ENCODE measurements around the gene STEAP4. TPM values are rescaled to one million over a fixed set of nuclear protein-coding genes. Genes with fewer than 3 reads are reported as not detected.

STEAP4 gene
- total and polyA plus RNA-seq, 9 of the 15 experiments (the other 6 are each of a cell fraction or from before 2014, with no cell fraction given), result 0.07 TPM; not detected in 8

GRCh38 chr7:88229302-88229995 lies 77.2 kb downstream of the STEAP4 start:
- POLR2A ChIA-PET, result interaction anchor here (1.2 kb wide), 1 partner anchor 11 kb away, joined by 3 read pairs; no protein-coding TSS in a partner anchor
- no peaks in the 10 kb centered on the region for H3K9me1 ChIP-seq (ENCODE audit: control insufficient read depth, insufficient read depth, low read length)
- no peaks in the 10 kb centered on the region for H3K79me2 ChIP-seq (ENCODE audit: control insufficient read depth, insufficient read depth, low read length)
- no peaks in the 10 kb centered on the region for H3K27me3 ChIP-seq (ENCODE audit: control insufficient read depth in 2 of 2, insufficient read depth in 2 of 2, low read length in 2 of 2)
- ATAC-seq (no peak), FAIRE-seq (no peak), DNase-seq (ENCODE audit: extremely low read depth in 1 of 4, low spot score in 3 of 4) (no peak)
- H3K4me3 ChIP-seq, result no peak overlapping the region
- intact Hi-C loops (cut with micrococcal nuclease), result no loop called here
- H3K27ac ChIP-seq (ENCODE audit: extremely low read depth, low read depth, low read length), result no peak overlapping the region
- TF ChIP-seq TEAD2 (tag; IDR thresholded peaks at IDR 0.05) (no peak), MCM5 (IDR thresholded peaks at IDR 0.05; ENCODE audit: low read depth) (no peak), ZNF717 (CRISPR knock-in tag; IDR thresholded peaks at IDR 0.05) (no peak), ZNF589 (CRISPR knock-in tag; IDR thresholded peaks at IDR 0.05; ENCODE audit: low read depth) (no peak), ZNF444 (CRISPR knock-in tag; IDR thresholded peaks at IDR 0.05) (no peak), XRCC4 (IDR thresholded peaks at IDR 0.05; ENCODE audit: extremely low read depth, insufficient read depth, insufficient read length) (no peak), NCOA1 (IDR thresholded peaks at IDR 0.05; ENCODE audit: low read depth) (no peak), GATA2 (CRISPR knock-in tag; IDR thresholded peaks at IDR 0.05) (no peak), FOXJ2 (tag; IDR thresholded peaks at IDR 0.05) (no peak), KDM4B (IDR thresholded peaks at IDR 0.05; ENCODE audit: borderline replicate concordance in 2 of 2, low read depth in 1 of 2) (no peak)
- TF ChIP-seq, protein P1, sequence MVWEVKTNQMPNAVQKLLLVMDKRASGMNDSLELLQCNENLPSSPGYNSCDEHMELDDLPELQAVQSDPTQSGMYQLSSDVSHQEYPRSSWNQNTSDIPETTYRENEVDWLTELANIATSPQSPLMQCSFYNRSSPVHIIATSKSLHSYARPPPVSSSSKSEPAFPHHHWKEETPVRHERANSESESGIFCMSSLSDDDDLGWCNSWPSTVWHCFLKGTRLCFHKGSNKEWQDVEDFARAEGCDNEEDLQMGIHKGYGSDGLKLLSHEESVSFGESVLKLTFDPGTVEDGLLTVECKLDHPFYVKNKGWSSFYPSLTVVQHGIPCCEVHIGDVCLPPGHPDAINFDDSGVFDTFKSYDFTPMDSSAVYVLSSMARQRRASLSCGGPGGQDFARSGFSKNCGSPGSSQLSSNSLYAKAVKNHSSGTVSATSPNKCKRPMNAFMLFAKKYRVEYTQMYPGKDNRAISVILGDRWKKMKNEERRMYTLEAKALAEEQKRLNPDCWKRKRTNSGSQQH (CRISPR knock-in tag; IDR thresholded peaks at IDR 0.05), result no peak
- TF ChIP-seq, protein P2, sequence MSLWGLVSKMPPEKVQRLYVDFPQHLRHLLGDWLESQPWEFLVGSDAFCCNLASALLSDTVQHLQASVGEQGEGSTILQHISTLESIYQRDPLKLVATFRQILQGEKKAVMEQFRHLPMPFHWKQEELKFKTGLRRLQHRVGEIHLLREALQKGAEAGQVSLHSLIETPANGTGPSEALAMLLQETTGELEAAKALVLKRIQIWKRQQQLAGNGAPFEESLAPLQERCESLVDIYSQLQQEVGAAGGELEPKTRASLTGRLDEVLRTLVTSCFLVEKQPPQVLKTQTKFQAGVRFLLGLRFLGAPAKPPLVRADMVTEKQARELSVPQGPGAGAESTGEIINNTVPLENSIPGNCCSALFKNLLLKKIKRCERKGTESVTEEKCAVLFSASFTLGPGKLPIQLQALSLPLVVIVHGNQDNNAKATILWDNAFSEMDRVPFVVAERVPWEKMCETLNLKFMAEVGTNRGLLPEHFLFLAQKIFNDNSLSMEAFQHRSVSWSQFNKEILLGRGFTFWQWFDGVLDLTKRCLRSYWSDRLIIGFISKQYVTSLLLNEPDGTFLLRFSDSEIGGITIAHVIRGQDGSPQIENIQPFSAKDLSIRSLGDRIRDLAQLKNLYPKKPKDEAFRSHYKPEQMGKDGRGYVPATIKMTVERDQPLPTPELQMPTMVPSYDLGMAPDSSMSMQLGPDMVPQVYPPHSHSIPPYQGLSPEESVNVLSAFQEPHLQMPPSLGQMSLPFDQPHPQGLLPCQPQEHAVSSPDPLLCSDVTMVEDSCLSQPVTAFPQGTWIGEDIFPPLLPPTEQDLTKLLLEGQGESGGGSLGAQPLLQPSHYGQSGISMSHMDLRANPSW (CRISPR knock-in tag; IDR thresholded peaks at IDR 0.05), result no peak
- TF ChIP-seq, protein P3, sequence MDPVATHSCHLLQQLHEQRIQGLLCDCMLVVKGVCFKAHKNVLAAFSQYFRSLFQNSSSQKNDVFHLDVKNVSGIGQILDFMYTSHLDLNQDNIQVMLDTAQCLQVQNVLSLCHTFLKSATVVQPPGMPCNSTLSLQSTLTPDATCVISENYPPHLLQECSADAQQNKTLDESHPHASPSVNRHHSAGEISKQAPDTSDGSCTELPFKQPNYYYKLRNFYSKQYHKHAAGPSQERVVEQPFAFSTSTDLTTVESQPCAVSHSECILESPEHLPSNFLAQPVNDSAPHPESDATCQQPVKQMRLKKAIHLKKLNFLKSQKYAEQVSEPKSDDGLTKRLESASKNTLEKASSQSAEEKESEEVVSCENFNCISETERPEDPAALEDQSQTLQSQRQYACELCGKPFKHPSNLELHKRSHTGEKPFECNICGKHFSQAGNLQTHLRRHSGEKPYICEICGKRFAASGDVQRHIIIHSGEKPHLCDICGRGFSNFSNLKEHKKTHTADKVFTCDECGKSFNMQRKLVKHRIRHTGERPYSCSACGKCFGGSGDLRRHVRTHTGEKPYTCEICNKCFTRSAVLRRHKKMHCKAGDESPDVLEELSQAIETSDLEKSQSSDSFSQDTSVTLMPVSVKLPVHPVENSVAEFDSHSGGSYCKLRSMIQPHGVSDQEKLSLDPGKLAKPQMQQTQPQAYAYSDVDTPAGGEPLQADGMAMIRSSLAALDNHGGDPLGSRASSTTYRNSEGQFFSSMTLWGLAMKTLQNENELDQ (CRISPR knock-in tag; IDR thresholded peaks at IDR 0.05; ENCODE audit: borderline replicate concordance), result no peak
- peaks cover 0 to 5% of the 10 kb centered on the region in 2 experiments; a peak in 1 of 5 replicates for H3K4me1 ChIP-seq (replicated peaks in 1 of 2; ENCODE audit: control insufficient read depth in 2 of 2, insufficient read depth in 2 of 2, low read length in 2 of 2)
- H2AFZ ChIP-seq (ENCODE audit: low read depth, low read length), result no peak overlapping the region
- H3K4me2 ChIP-seq (ENCODE audit: insufficient read depth, low read length), result no peak overlapping the region
- WGBS (ENCODE audit: insufficient coverage, low coverage, missing lambda C conversion rate), result 23% methylated on average over 4 of the region's 4 CpGs
- H4K20me1 ChIP-seq (replicated peaks; ENCODE audit: control insufficient read depth, insufficient read depth, low read length), result no peaks in the 10 kb centered on the region
- CTCF ChIA-PET (ENCODE audit: low intra/inter-chr PET ratio), result no interaction called here
- H3K9ac ChIP-seq (ENCODE audit: insufficient read depth in 1 of 2, low read depth in 2 of 2, low read length in 2 of 2), result no peak overlapping the region
- no TSS peak for BruUV-seq (replicated peaks)
- H3K36me3 ChIP-seq (ENCODE audit: control insufficient read depth, insufficient read depth, low read length), result no peaks in the 10 kb centered on the region
- in situ Hi-C loops (cut with MboI), result loop anchor here (25.0 kb wide), 1 partner anchor 1908 kb away; no protein-coding TSS in a partner anchor
- H3K9me3 ChIP-seq (replicated peaks; ENCODE audit: control insufficient read depth, insufficient read depth, low read depth, low read length), result no peaks in the 10 kb centered on the region
